Mesothelial cell of epicardium (in vitro differentiated cells): Measurements from ENCODE around the gene NSUN3. TPM values are rescaled to one million over a fixed set of nuclear protein-coding genes. Genes with fewer than 3 reads are reported as not detected.
"Not testable (repeated sequence)": the region's sequence is repeated elsewhere in the genome, so short reads cannot be mapped to it uniquely, and the experiment has no call there.

ENCODE experiments used
- DNase-seq, 2 experiments: peaks; one replicate each; pipeline ENCODE4 v3.0.0; 2021; ENCODE audit warnings: low spot score in 2 of 2; ENCODE audit not compliant: unreplicated experiment in 2 of 2
- H3K27ac Mint-ChIP-seq: 2 replicates; pipeline ENCODE4 v1.8.0; 2021; ENCODE audit warnings: mixed read lengths
- H3K27me3 Mint-ChIP-seq: 2 replicates; pipeline ENCODE4 v1.8.0; 2021; ENCODE audit warnings: low read depth, mixed read lengths
- H3K36me3 Mint-ChIP-seq: 2 replicates; pipeline ENCODE4 v1.8.0; 2021; ENCODE audit warnings: mixed read lengths
- H3K4me1 Mint-ChIP-seq: 2 replicates; pipeline ENCODE4 v1.8.0; 2021; ENCODE audit warnings: mixed read lengths
- H3K4me3 Mint-ChIP-seq: 2 replicates; pipeline ENCODE4 v1.8.0; 2021; ENCODE audit warnings: mild to moderate bottlenecking, moderate library complexity, mixed read lengths
- H3K9me3 Mint-ChIP-seq: 2 replicates; pipeline ENCODE4 v1.8.0; 2021; ENCODE audit warnings: mixed read lengths
- total RNA-seq: library from RNA; stranded (reverse); gene quantifications from 3 replicates; pipeline ENCODE4 v1.2.1, GENCODE V29; 2021
- TF ChIP-seq, protein P1 (sequence below): fragments of 200-600 bp; sonication (generic); IDR thresholded peaks from one replicate; pipeline ENCODE4 v1.5.0; 2021; ENCODE audit warnings: antibody characterized with exemption; ENCODE audit not compliant: unreplicated experiment

Gene NSUN3
- total RNA-seq, 1 donor from 2014 or later = 16.8 TPM

DNA sequence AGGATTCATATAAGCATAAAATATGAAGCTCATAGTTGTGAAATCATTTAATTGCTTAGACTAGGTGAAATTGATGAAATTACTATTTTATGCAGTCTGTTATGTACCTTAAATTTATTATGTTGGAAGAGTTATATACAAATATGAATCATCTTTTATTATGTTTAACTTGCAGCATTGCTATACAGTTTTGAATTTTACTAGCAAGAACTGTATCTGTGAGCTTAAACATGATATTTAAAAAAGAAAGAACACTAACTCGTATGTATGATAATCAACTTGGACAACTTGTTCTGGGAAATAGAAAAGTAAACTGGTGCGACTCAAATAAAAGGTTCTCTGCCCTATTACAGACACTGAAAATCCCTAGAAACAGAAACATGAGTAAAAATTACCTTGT, 36.2 kb upstream of the NSUN3 start:
- H3K4me1 Mint-ChIP-seq = peaks cover 4% of the 10 kb centered on the region
- no peak for DNase-seq
- TF ChIP-seq, protein P1, sequence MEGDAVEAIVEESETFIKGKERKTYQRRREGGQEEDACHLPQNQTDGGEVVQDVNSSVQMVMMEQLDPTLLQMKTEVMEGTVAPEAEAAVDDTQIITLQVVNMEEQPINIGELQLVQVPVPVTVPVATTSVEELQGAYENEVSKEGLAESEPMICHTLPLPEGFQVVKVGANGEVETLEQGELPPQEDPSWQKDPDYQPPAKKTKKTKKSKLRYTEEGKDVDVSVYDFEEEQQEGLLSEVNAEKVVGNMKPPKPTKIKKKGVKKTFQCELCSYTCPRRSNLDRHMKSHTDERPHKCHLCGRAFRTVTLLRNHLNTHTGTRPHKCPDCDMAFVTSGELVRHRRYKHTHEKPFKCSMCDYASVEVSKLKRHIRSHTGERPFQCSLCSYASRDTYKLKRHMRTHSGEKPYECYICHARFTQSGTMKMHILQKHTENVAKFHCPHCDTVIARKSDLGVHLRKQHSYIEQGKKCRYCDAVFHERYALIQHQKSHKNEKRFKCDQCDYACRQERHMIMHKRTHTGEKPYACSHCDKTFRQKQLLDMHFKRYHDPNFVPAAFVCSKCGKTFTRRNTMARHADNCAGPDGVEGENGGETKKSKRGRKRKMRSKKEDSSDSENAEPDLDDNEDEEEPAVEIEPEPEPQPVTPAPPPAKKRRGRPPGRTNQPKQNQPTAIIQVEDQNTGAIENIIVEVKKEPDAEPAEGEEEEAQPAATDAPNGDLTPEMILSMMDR = no peak
- peaks cover under 1% of the 10 kb centered on the region for H3K9me3 Mint-ChIP-seq
- H3K36me3 Mint-ChIP-seq = peaks cover 1% of the 10 kb centered on the region
- no peak overlapping the region for H3K4me3 Mint-ChIP-seq
- peak overlapping the region; percentile 43 for H3K27ac Mint-ChIP-seq
- no peaks in the 10 kb centered on the region for H3K27me3 Mint-ChIP-seq

DNA sequence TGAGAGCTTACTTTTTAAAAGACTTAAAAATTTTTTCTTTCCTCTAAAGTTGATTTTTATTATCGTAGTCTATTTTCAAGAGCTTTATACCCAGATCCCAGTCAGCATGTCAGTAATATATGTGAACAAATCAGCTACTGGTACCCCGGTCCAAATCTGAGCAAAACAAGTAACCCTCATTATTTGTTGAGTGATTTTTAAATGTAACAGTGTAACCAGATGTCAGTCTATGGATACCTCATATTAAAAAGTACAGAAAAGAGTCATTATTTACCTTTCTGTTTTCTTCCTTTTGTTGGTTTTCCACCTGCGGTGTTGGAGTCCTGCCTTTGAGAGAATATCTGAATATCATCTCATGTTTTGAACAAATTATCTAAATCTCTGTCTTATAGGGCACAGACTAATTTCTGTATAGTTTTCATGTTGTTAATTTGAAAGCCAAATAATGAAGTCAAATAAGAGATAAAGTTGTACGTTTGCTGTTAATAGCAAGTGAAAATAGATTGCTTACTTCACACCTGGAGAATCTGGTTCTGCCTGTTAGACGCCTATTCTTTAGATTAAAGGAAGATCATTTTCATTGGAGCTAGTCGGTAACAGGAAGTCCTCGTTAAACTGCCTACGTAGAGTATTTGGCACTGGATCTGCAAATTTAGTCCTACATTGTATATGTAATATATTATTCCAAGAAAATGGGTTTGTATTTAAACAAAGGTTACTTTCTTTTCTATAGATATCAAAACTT, 34.6 kb upstream of the NSUN3 start, which contains the start of gene STX19:
TSS of gene STX19 (minus strand) at position 505 of the 745 bp plus-strand sequence. CDS start 13,328 bp downstream, outside the sequence.
- Mint-ChIP-seq H3K4me1 (peaks cover 4% of the 10 kb centered on the region), H3K9me3 (peaks cover 7% of the 10 kb centered on the region), H3K36me3 (peaks cover 8% of the 10 kb centered on the region), H3K27me3 (no peaks in the 10 kb centered on the region), H3K4me3 (no peak within 1 kb of the TSS), H3K27ac (peak within 1 kb of the TSS; percentile 3)
- TF ChIP-seq, protein P1 = no peak
- no peak for DNase-seq

DNA sequence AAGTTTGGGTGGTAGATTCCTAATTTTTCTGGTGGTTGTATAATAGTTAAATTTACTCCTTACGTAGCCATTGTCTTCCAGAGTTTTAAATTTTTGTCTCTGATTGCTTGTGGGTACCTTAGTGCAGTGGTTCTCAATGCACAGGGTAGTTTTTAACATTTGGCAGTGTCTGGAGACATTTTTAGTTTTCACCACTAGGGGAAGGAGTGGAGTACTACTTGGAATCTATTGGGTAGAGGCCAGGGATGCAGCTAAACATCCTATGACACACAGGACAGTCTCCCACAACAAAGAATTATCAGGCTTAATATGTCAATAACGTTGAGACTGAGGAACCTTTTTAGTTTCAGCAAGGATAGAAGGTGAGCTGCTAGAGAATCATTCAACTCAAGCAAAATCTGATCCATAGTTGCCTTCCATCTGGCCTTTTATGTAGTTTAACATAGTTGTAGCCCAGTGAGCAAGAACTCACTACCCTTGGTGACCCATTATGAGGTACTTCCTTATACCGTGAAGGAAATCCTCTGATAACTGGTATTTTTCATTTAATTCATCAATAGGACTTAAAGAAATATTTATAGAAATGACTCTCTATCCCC, 25.9 kb upstream of the NSUN3 start:
- TF ChIP-seq, protein P1 = peak; percentile 19
- DNase-seq = no peak
- Mint-ChIP-seq H3K36me3 (peaks cover 12% of the 10 kb centered on the region), H3K4me3 (no peak overlapping the region), H3K27ac (no peak overlapping the region), H3K4me1 (no peaks in the 10 kb centered on the region), H3K9me3 (peaks cover 3% of the 10 kb centered on the region), H3K27me3 (no peaks in the 10 kb centered on the region)

DNA sequence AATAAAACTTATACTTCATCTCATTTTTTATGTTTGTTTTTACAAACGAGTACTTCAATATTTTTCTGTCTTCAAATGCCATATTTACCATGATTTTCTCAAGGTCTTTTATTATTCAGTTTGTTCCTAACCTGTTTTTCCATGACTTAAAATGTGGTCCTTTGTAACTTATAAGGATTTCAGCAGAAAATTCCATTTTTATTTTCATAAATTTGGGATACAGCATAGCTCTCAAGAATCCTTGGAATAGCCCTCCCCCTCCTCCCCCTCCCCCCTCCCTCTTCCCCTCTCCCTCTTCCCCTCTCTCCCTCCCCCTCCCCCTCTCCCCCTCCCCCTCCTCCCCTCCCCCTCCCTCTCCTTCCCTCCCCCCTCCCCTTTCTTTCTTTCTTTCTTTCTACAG, 19.6 kb upstream of the NSUN3 start:
- Mint-ChIP-seq H3K27me3 (no peaks in the 10 kb centered on the region), H3K4me1 (no peaks in the 10 kb centered on the region), H3K36me3 (peaks cover 20% of the 10 kb centered on the region), H3K27ac (no peak overlapping the region), H3K4me3 (no peak overlapping the region), H3K9me3 (peaks cover 9% of the 10 kb centered on the region)
- TF ChIP-seq, protein P1 = no peak
- DNase-seq = no peak

DNA sequence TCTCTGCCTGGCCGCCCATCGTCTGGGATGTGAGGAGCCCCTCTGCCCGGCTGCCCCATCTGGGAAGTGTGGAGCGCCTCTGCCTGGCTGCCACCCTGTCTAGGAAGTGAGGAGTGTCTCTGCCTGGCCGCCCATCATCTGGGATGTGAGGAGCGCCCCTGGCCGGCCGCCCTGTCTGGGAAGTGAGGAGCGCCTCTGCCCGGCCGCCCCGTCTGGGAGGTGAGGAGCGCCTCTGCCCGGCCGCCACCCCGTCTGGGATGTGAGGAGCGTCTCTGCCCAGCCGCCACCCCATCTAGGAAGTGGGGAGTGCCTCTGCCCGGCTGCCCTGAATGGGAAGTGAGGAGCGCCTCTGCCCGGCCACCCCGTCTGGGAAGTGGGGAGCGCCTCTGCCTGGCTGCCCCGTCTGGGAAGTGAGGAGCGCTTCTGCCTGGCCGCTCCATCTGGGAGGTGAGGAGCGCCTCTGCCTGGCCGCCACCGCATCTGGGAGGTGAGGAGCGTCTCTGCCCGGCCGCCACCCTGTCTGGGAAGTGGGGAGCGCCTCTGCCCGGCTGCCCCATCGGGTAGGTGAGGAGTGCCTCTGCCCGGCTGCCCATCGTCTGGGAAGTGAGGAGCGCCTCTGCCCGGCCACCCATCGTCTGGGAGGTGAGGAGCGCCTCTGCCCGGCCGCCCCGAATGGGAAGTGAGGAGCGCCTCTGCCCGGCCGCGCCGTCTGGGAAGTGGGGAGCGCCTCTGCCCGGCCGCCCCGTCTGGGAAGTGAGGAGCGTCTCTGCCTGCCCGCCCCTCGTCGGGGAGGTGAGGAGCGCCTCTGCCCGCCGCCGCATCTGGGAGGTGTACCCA, 18.5 kb upstream of the NSUN3 start:
- not testable (repeated sequence) for DNase-seq, H3K4me3 Mint-ChIP-seq, H3K27me3 Mint-ChIP-seq, H3K9me3 Mint-ChIP-seq, H3K27ac Mint-ChIP-seq, H3K4me1 Mint-ChIP-seq
- peaks cover 20% of the 10 kb centered on the region for H3K36me3 Mint-ChIP-seq
